ENCODE results near the gene GPC6.

GRCh38 chr13:94303644-94304174 is 1077.1 kb downstream of the GPC6 start:
- no peak for TF ChIP-seq CTCF (IDR thresholded peaks at IDR 0.05; ENCODE audit: low read length)
- TF ChIP-seq EZH2 (IDR thresholded peaks at IDR 0.05; ENCODE audit: borderline replicate concordance, low read length): no peak

Data from OCI-LY1 (cell line).